Liver (tissue), 9 donors: ENCODE measurements around the gene CRADD. TPM values are rescaled to one million over a fixed set of nuclear protein-coding genes. Genes with fewer than 3 reads are reported as not detected.

Experiments used
- DNase-seq: peaks from one replicate; pipeline ENCODE4 v3.0.0-alpha.2; 2017; ENCODE audit warnings: low spot score
- H3K27ac ChIP-seq, 2 donors: one replicate each; pipeline ENCODE4 v1.7.0; 2013; ENCODE audit warnings: inconsistent platforms in 2 of 2, low read length in 2 of 2, control low read depth in 1 of 2, low read depth in 1 of 2, mild to moderate bottlenecking in 1 of 2
- H3K27me3 ChIP-seq, 4 donors: one replicate each; pipeline versions ENCODE4 v1.6.1 to v1.7.0; 2013; ENCODE audit warnings: low read length in 3 of 4, inconsistent platforms in 1 of 4, mild to moderate bottlenecking in 1 of 4, moderate library complexity in 1 of 4; ENCODE audit not compliant: control insufficient read depth in 4 of 4, insufficient read depth in 4 of 4
- H3K36me3 ChIP-seq, 4 donors: one replicate each; pipeline versions ENCODE4 v1.6.1 to v1.7.0; 2013; ENCODE audit warnings: low read length in 3 of 4, mild to moderate bottlenecking in 3 of 4, low read depth in 1 of 4, moderate library complexity in 1 of 4; ENCODE audit not compliant: control insufficient read depth in 4 of 4, insufficient read depth in 3 of 4
- H3K4me1 ChIP-seq, 4 donors: one replicate each; pipeline versions ENCODE4 v1.6.1 to v1.7.0; 2013; ENCODE audit warnings: low read length in 3 of 4, mild to moderate bottlenecking in 3 of 4, moderate library complexity in 1 of 4; ENCODE audit not compliant: control insufficient read depth in 4 of 4, insufficient read depth in 4 of 4
- H3K4me3 ChIP-seq, 3 donors: one replicate each; pipeline versions ENCODE4 v1.6.1 to v1.7.0; 2013; ENCODE audit warnings: low read length in 3 of 3, control low read depth in 1 of 3, low read depth in 1 of 3, mild to moderate bottlenecking in 1 of 3
- H3K9ac ChIP-seq, 2 donors: one replicate each; pipeline ENCODE4 v1.7.0; 2013; ENCODE audit warnings: low read length in 2 of 2, mild to moderate bottlenecking in 2 of 2, moderate library complexity in 2 of 2, control low read depth in 1 of 2, low read depth in 1 of 2
- H3K9me3 ChIP-seq, 4 donors: one replicate each; pipeline versions ENCODE4 v1.6.1 to v1.7.0; 2013; ENCODE audit warnings: low read length in 3 of 4; ENCODE audit not compliant: control insufficient read depth in 4 of 4
- EGR1 ChIP-seq, 2 donors: IDR thresholded peaks; 2 replicates each; pipeline ENCODE4 v1.6.1; 2016 to 2018; ENCODE audit warnings: antibody characterized with exemption in 2 of 2, low read depth in 2 of 2
- FOXA1 ChIP-seq: IDR thresholded peaks from 2 replicates; pipeline ENCODE4 v1.6.1; 2016; ENCODE audit warnings: antibody characterized with exemption
- FOXA2 ChIP-seq: IDR thresholded peaks from 2 replicates; pipeline ENCODE4 v1.6.1; 2016; ENCODE audit warnings: antibody characterized with exemption
- GABPA ChIP-seq, 2 donors: IDR thresholded peaks in 1 of 2; conservative IDR thresholded peaks in 1 of 2; 2 replicates each; pipeline ENCODE4 v1.6.1; 2016; ENCODE audit warnings: antibody characterized with exemption in 2 of 2, mild to moderate bottlenecking in 1 of 2, moderate library complexity in 1 of 2
- HNF4A ChIP-seq, 2 donors: conservative IDR thresholded peaks; 2 replicates each; pipeline ENCODE4 v1.6.1; 2016; ENCODE audit warnings: antibody characterized with exemption in 2 of 2, mild to moderate bottlenecking in 2 of 2
- HNF4G ChIP-seq: IDR thresholded peaks from 2 replicates; pipeline ENCODE4 v1.6.1; 2016; ENCODE audit warnings: antibody characterized with exemption
- JUND ChIP-seq, 2 donors: IDR thresholded peaks; 2 replicates each; pipeline ENCODE4 v1.6.1; 2016; ENCODE audit warnings: antibody characterized with exemption in 2 of 2
- NR2F2 ChIP-seq: IDR thresholded peaks from 2 replicates; pipeline ENCODE4 v1.6.1; 2016; ENCODE audit warnings: antibody characterized with exemption
- RAD21 ChIP-seq, 2 donors: IDR thresholded peaks; 2 replicates each; pipeline ENCODE4 v1.6.1; 2016; ENCODE audit warnings: antibody characterized with exemption in 2 of 2, mild to moderate bottlenecking in 2 of 2
- RXRA ChIP-seq, 2 donors: IDR thresholded peaks; 2 replicates each; pipeline ENCODE4 v1.6.1; 2017 to 2018; ENCODE audit warnings: antibody characterized with exemption in 2 of 2, mild to moderate bottlenecking in 1 of 2
- SP1 ChIP-seq: IDR thresholded peaks from 2 replicates; pipeline ENCODE4 v1.6.1; 2018; ENCODE audit warnings: antibody characterized with exemption, mild to moderate bottlenecking
- TAF1 ChIP-seq: conservative IDR thresholded peaks from 2 replicates; pipeline ENCODE4 v1.6.1; 2016; ENCODE audit warnings: antibody characterized with exemption, mild to moderate bottlenecking
- YY1 ChIP-seq: IDR thresholded peaks from 2 replicates; pipeline ENCODE4 v1.6.1; 2016; ENCODE audit warnings: antibody characterized with exemption, mild to moderate bottlenecking
- WGBS: extraction: QIAGEN DNeasy Blood & Tissue Kit; methylation state at CpG from one replicate; pipeline ENCODE4 v1.1.7; 2013; 5-methylcytosine and 5-hydroxymethylcytosine counted together
- polyA plus RNA-seq, 2 donors: library from polyadenylated mRNA; stranded (reverse) in 1 of 2; unstranded in 1 of 2; fragments of 200-250 nt in 1 of 2; fragments of >200 nt in 1 of 2; fragmentation: Nextera tagmentation in 1 of 2; extraction: Ambion mirVana in 1 of 2; gene quantifications; one replicate each; pipeline versions ENCODE4 v1.2.1 to v1.2.3, GENCODE V29; 2013 to 2015
- total RNA-seq, 2 donors: library from RNA; depleted of rRNA; stranded (reverse); fragments of >200 nt; gene quantifications; one replicate each; pipeline ENCODE4 v1.2.3, GENCODE V29; 2014
- TF ChIP-seq, protein P1 (sequence below): fragments of 150-350 bp; IDR thresholded peaks from 2 replicates; pipeline ENCODE4 v1.5.1; 2017; ENCODE audit warnings: improper control_type of control experiment, low read depth, low read length; ENCODE audit not compliant: missing input control
- TF ChIP-seq, protein P2 (sequence below): IDR thresholded peaks from 2 replicates; pipeline ENCODE4 v1.6.1; 2016; ENCODE audit warnings: antibody characterized with exemption
- TF ChIP-seq, protein P3 (sequence below): IDR thresholded peaks from 2 replicates; pipeline ENCODE4 v1.6.1; 2016; ENCODE audit warnings: antibody characterized with exemption
- TF ChIP-seq, protein P4 (sequence below): IDR thresholded peaks from 2 replicates; pipeline ENCODE4 v1.6.1; 2016; ENCODE audit warnings: antibody characterized with exemption
- TF ChIP-seq, protein P5 (sequence below): IDR thresholded peaks from 2 replicates; pipeline ENCODE4 v1.6.1; 2016; ENCODE audit warnings: antibody characterized with exemption, mild to moderate bottlenecking
- donor health status: healthy.
- donor health status: healthy.
- donor health status: healthy.
- donor health status: healthy.
- donor health status: healthy.

CRADD gene
- total and polyA plus RNA-seq, 4 donors, result 19.4 to 48.9 (median 29.6) TPM

DNA sequence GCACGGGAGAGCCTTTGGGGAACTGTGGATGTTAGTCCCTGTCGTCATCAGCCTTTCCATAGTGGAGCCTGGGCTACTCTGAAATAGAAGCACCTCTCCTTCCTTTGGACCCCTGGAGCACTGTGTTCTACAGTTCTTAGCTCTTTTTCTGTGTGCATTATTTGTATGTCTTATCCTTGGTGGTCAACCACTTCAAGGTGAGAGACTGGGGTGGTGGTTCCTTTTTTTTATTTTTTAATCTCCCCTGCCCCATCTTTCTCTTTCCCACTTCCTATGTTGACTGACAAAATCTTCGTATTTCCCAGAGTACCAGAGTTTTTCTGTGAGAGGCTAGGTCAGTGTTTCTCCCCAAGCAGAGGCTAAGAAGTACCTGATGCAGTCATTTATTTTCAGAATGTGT is 111.7 kb downstream of the CRADD start:
- Histone ChIP-seq H3K9me3 (no peaks in the 10 kb centered on the region), H3K4me3 (no peak overlapping the region), H3K36me3 (no peaks in the 10 kb centered on the region), H3K9ac (no peak overlapping the region), H3K4me1 (peaks cover 0 to 9% (median 6%) of the 10 kb centered on the region in 4 donors), H3K27ac (no peak overlapping the region), H3K27me3 (no peaks in the 10 kb centered on the region)
- WGBS, result 96% methylated on average over 3 of the region's 3 CpGs
- TF ChIP-seq RXRA (IDR thresholded peaks at IDR 0.05) (no peak), FOXA1 (no peak), HNF4A (conservative IDR thresholded peaks at IDR 0.05) (no peak), FOXA2 (no peak), GABPA (IDR thresholded peaks at IDR 0.05 in 1 of 2, conservative IDR thresholded peaks at IDR 0.05 in 1 of 2) (no peak), JUND (IDR thresholded peaks at IDR 0.05) (no peak), RAD21 (IDR thresholded peaks at IDR 0.05) (no peak), SP1 (no peak), YY1 (no peak), NR2F2 (no peak), EGR1 (IDR thresholded peaks at IDR 0.05; ENCODE audit: low read depth in 2 of 2) (no peak), TAF1 (no peak), HNF4G (no peak)
- TF ChIP-seq, protein P1, sequence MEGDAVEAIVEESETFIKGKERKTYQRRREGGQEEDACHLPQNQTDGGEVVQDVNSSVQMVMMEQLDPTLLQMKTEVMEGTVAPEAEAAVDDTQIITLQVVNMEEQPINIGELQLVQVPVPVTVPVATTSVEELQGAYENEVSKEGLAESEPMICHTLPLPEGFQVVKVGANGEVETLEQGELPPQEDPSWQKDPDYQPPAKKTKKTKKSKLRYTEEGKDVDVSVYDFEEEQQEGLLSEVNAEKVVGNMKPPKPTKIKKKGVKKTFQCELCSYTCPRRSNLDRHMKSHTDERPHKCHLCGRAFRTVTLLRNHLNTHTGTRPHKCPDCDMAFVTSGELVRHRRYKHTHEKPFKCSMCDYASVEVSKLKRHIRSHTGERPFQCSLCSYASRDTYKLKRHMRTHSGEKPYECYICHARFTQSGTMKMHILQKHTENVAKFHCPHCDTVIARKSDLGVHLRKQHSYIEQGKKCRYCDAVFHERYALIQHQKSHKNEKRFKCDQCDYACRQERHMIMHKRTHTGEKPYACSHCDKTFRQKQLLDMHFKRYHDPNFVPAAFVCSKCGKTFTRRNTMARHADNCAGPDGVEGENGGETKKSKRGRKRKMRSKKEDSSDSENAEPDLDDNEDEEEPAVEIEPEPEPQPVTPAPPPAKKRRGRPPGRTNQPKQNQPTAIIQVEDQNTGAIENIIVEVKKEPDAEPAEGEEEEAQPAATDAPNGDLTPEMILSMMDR, result no peak
- TF ChIP-seq, protein P2, sequence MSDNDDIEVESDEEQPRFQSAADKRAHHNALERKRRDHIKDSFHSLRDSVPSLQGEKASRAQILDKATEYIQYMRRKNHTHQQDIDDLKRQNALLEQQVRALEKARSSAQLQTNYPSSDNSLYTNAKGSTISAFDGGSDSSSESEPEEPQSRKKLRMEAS, result no peak
- TF ChIP-seq, protein P3, sequence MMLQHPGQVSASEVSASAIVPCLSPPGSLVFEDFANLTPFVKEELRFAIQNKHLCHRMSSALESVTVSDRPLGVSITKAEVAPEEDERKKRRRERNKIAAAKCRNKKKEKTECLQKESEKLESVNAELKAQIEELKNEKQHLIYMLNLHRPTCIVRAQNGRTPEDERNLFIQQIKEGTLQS, result no peak
- TF ChIP-seq, protein P4, sequence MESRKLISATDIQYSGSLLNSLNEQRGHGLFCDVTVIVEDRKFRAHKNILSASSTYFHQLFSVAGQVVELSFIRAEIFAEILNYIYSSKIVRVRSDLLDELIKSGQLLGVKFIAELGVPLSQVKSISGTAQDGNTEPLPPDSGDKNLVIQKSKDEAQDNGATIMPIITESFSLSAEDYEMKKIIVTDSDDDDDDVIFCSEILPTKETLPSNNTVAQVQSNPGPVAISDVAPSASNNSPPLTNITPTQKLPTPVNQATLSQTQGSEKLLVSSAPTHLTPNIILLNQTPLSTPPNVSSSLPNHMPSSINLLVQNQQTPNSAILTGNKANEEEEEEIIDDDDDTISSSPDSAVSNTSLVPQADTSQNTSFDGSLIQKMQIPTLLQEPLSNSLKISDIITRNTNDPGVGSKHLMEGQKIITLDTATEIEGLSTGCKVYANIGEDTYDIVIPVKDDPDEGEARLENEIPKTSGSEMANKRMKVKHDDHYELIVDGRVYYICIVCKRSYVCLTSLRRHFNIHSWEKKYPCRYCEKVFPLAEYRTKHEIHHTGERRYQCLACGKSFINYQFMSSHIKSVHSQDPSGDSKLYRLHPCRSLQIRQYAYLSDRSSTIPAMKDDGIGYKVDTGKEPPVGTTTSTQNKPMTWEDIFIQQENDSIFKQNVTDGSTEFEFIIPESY, result no peak
- TF ChIP-seq, protein P5, sequence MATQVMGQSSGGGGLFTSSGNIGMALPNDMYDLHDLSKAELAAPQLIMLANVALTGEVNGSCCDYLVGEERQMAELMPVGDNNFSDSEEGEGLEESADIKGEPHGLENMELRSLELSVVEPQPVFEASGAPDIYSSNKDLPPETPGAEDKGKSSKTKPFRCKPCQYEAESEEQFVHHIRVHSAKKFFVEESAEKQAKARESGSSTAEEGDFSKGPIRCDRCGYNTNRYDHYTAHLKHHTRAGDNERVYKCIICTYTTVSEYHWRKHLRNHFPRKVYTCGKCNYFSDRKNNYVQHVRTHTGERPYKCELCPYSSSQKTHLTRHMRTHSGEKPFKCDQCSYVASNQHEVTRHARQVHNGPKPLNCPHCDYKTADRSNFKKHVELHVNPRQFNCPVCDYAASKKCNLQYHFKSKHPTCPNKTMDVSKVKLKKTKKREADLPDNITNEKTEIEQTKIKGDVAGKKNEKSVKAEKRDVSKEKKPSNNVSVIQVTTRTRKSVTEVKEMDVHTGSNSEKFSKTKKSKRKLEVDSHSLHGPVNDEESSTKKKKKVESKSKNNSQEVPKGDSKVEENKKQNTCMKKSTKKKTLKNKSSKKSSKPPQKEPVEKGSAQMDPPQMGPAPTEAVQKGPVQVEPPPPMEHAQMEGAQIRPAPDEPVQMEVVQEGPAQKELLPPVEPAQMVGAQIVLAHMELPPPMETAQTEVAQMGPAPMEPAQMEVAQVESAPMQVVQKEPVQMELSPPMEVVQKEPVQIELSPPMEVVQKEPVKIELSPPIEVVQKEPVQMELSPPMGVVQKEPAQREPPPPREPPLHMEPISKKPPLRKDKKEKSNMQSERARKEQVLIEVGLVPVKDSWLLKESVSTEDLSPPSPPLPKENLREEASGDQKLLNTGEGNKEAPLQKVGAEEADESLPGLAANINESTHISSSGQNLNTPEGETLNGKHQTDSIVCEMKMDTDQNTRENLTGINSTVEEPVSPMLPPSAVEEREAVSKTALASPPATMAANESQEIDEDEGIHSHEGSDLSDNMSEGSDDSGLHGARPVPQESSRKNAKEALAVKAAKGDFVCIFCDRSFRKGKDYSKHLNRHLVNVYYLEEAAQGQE, result no peak
- no peak for DNase-seq
